H1 (cell line): ENCODE results near the gene CACNA2D3. TPM values are rescaled to one million over a fixed set of nuclear protein-coding genes. Genes with fewer than 3 reads are reported as not detected.

ENCODE experiments used
- ATF2 ChIP-seq: IDR thresholded peaks from 2 replicates; pipeline ENCODE4 v1.6.1; 2012; ENCODE audit warnings: low read length, inconsistent platforms
- BCL11A ChIP-seq, 2 experiments: IDR thresholded peaks; one replicate each; pipeline ENCODE4 v1.6.1; 2011; ENCODE audit warnings: low read depth in 2 of 2, low read length in 2 of 2, mild to moderate bottlenecking in 2 of 2
- CTBP2 ChIP-seq: IDR thresholded peaks from 2 replicates; pipeline ENCODE4 v1.7.0; 2011; ENCODE audit warnings: borderline replicate concordance, mild to moderate bottlenecking, moderate library complexity, mixed read lengths, low read length; ENCODE audit not compliant: insufficient read depth, insufficient read length
- EGR1 ChIP-seq: IDR thresholded peaks from 2 replicates; pipeline ENCODE4 v1.6.1; 2011; ENCODE audit warnings: low read depth, low read length, borderline replicate concordance
- KDM1A ChIP-seq: fragments of 200-600, 300-600 bp; sonication (generic); IDR thresholded peaks from 2 replicates; pipeline ENCODE4 v1.7.1; 2016; ENCODE audit warnings: mild to moderate bottlenecking, low read length, borderline replicate concordance
- SAP30 ChIP-seq: fragments of 300-600 bp; sonication (generic); IDR thresholded peaks from 2 replicates; pipeline ENCODE4 v1.7.1; 2012; ENCODE audit warnings: low read length, moderate library complexity, mild to moderate bottlenecking, inconsistent platforms; ENCODE audit not compliant: insufficient read depth, insufficient replicate concordance
- SUZ12 ChIP-seq: fragments of 200-600 bp; sonication (generic); IDR thresholded peaks from 2 replicates; pipeline ENCODE4 v1.6.1; 2012; ENCODE audit warnings: mild to moderate bottlenecking, inconsistent platforms, low read length, moderate library complexity, mixed read lengths
- ZNF274 ChIP-seq: IDR thresholded peaks from 2 replicates; pipeline ENCODE4 v1.7.0; 2012; ENCODE audit warnings: low read length, borderline replicate concordance; ENCODE audit errors: extremely low read depth
- polyA plus RNA-seq, 7 experiments: library from polyadenylated mRNA; depleted of rRNA in 3 of 7; stranded (reverse) in 5 of 7; unstranded in 2 of 7; fragments of >200 nt in 5 of 7; fragments of 200-250 nt in 2 of 7; gene quantifications; 1 replicate in 5 of 7; 2 replicates in 1 of 7; 4 replicates in 1 of 7; pipeline versions ENCODE4 v1.2.1 to v1.2.3, GENCODE V29; 2011 to 2013; ENCODE audit warnings: missing spikeins in 2 of 7, mixed read lengths in 2 of 7
- total RNA-seq: library from RNA; stranded (reverse); fragmentation: NEBNext Ultra II Directional; extraction: Animal tissue kit (Norgen Biotek cat#: 25700); gene quantifications from 2 replicates; pipeline ENCODE4 v1.2.1, GENCODE V29; 2021

CACNA2D3 gene
- total and polyA plus RNA-seq, 2 of the 8 experiments (the other 6 are each of a cell fraction or from before 2014, with no cell fraction given) = 1.5 to 1.8 TPM

GRCh38 chr3:54822206-54822605 lies 699.9 kb downstream of the CACNA2D3 start (continued):
- TF ChIP-seq ATF2 (no peak), SAP30 (no peak), KDM1A (no peak), EGR1 (no peak), BCL11A (IDR thresholded peaks at IDR 0.05; ENCODE audit: low read depth in 2 of 2, low read length in 2 of 2) (no peak), ZNF274 (no peak), CTBP2 (no peak), SUZ12 (no peak)
- TF ChIP-seq, all 59 proteins: peak for 0
